T-cell (primary cell): ENCODE measurements around the gene ANO10. TPM values are rescaled to one million over a fixed set of nuclear protein-coding genes. Genes with fewer than 3 reads are reported as not detected.

Experiments
- ATAC-seq, 4 experiments: fragments of 200-7000 bp in 3 of 4; fragments of 150-1000 bp in 1 of 4; cut with Tn5 transposase; replicated peaks in 1 of 4; 1 replicate in 3 of 4; 2 replicates in 1 of 4; pipeline ENCODE4 v1.10.0; 2021; ENCODE audit warnings: moderate library complexity in 3 of 4, mild to moderate bottlenecking in 2 of 4, moderate number of reproducible peaks in 1 of 4
- CTCF ChIA-PET, 2 donors: fragments of 300-600 bp; sonication (Branson Sonifier 250); formaldehyde crosslinking; loops; one replicate each; lab custom pipeline; 2022; ENCODE audit warnings: antibody characterized with exemption in 2 of 2; lab: Charles Lee
- POLR2A ChIA-PET, 2 donors: fragments of 300-600 bp; sonication (Branson Sonifier 250); formaldehyde crosslinking; loops; one replicate each; lab custom pipeline; 2022; ENCODE audit warnings: antibody characterized with exemption in 2 of 2; lab: Charles Lee
- DNase-seq, 35 experiments: peaks; one replicate each; pipeline versions ENCODE4 v3.0.0 to v3.0.0-alpha.2; 2013 to 2023
- H3K27ac ChIP-seq: one replicate; pipeline ENCODE4 v1.5.1; 2013; ENCODE audit warnings: low read length
- H3K27me3 ChIP-seq, 2 experiments: replicated peaks in 1 of 2; 1 replicate in 1 of 2; 2 replicates in 1 of 2; pipeline versions ENCODE4 v1.6.1 to v1.7.0; 2013; ENCODE audit warnings: low read length in 1 of 2, mixed read lengths in 1 of 2; ENCODE audit not compliant: control insufficient read depth in 2 of 2, insufficient read depth in 2 of 2; ENCODE audit errors: extremely low read depth in 1 of 2
- H3K36me3 ChIP-seq, 2 donors: 1 replicate in 1 of 2; 2 replicates in 1 of 2; pipeline versions ENCODE4 v1.6.1 to v1.7.0; 2013; ENCODE audit warnings: low read length in 1 of 2; ENCODE audit not compliant: control insufficient read depth in 2 of 2, insufficient read depth in 1 of 2; ENCODE audit errors: extremely low read depth in 1 of 2
- H3K4me1 ChIP-seq, 2 experiments: 1 replicate in 1 of 2; 2 replicates in 1 of 2; pipeline versions ENCODE4 v1.6.1 to v1.7.0; 2013; ENCODE audit warnings: low read length in 2 of 2, mixed read lengths in 1 of 2; ENCODE audit not compliant: insufficient read depth in 2 of 2, control insufficient read depth in 1 of 2; ENCODE audit errors: extremely low read depth in 1 of 2
- H3K4me3 ChIP-seq, 2 donors: 1 replicate in 1 of 2; 2 replicates in 1 of 2; pipeline versions ENCODE4 v1.5.1 to v1.7.0; 2013; ENCODE audit warnings: mild to moderate bottlenecking in 2 of 2, low read length in 1 of 2, moderate library complexity in 1 of 2; ENCODE audit not compliant: control insufficient read depth in 1 of 2; ENCODE audit errors: extremely low read depth in 1 of 2
- H3K9me3 ChIP-seq: 2 replicates; pipeline ENCODE4 v1.7.0; 2013
- H3K27ac Mint-ChIP-seq, 2 donors: one replicate each; pipeline ENCODE4 v1.8.0; 2020 to 2021; ENCODE audit warnings: mild to moderate bottlenecking in 2 of 2, mixed read lengths in 2 of 2
- H3K27me3 Mint-ChIP-seq, 2 donors: one replicate each; pipeline ENCODE4 v1.8.0; 2021 to 2022; ENCODE audit warnings: mixed read lengths in 2 of 2
- H3K36me3 Mint-ChIP-seq: one replicate; pipeline ENCODE4 v1.8.0; 2021; ENCODE audit warnings: mixed read lengths
- H3K4me1 Mint-ChIP-seq, 3 donors: one replicate each; pipeline ENCODE4 v1.8.0; 2020 to 2022; ENCODE audit warnings: mixed read lengths in 3 of 3, mild to moderate bottlenecking in 1 of 3
- H3K4me3 Mint-ChIP-seq, 3 donors: one replicate each; pipeline ENCODE4 v1.8.0; 2020 to 2022; ENCODE audit warnings: mild to moderate bottlenecking in 3 of 3, mixed read lengths in 3 of 3, moderate library complexity in 3 of 3
- H3K9me3 Mint-ChIP-seq, 3 donors: one replicate each; pipeline ENCODE4 v1.8.0; 2020 to 2022; ENCODE audit warnings: mixed read lengths in 3 of 3
- WGBS: methylation state at CpG from one replicate; pipeline ENCODE4 v1.1.5; 2013; ENCODE audit warnings: missing lambda C conversion rate; ENCODE audit not compliant: insufficient coverage; 5-methylcytosine and 5-hydroxymethylcytosine counted together
- total RNA-seq, 35 experiments: library from RNA in 6 of 35; stranded (reverse) in 6 of 35; fragments of 120-200 nt in 1 of 35; gene quantifications; one replicate each; pipeline versions ENCODE4 v1.2.1 to v1.2.4 and lab custom pipeline; 2013 to 2026

Gene ANO10
- total RNA-seq, 5 donors from 2014 or later (not counting 1 experiment from before 2014, with no cell fraction given) = 8.4 to 12.3 (median 9.4) TPM

GRCh38 chr3:43584043-43584826 lies 37.6 kb downstream of the ANO10 start:
- peak; percentile 55 to 77 (median 72) for ATAC-seq
- CTCF ChIA-PET = no interaction called here
- no peaks in the 10 kb centered on the region for H3K27me3 Mint-ChIP-seq
- 91% methylated on average over 10 of the region's 14 CpGs for WGBS
- peaks cover 10 to 13% (median 11%) of the 10 kb centered on the region in 3 donors for H3K4me1 Mint-ChIP-seq
- H3K27ac Mint-ChIP-seq = no peak overlapping the region
- H3K9me3 Mint-ChIP-seq = no peaks in the 10 kb centered on the region
- Histone ChIP-seq H3K27ac (no peak overlapping the region), H3K36me3 (peaks cover 0 to 2% of the 10 kb centered on the region in 2 donors), H3K9me3 (no peaks in the 10 kb centered on the region), H3K4me3 (no peak overlapping the region), H3K4me1 (no peaks in the 10 kb centered on the region), H3K27me3 (no peaks in the 10 kb centered on the region)
- H3K4me3 Mint-ChIP-seq = no peak overlapping the region
- POLR2A ChIA-PET = no interaction called here
- peaks cover 15% of the 10 kb centered on the region for H3K36me3 Mint-ChIP-seq
- DNase-seq = peak in 5 of 35 experiments; percentile 2 to 27 (median 13)

GRCh38 chr3:43583481-43583880 lies 38.3 kb downstream of the ANO10 start:
- H3K36me3 Mint-ChIP-seq = peaks cover 10% of the 10 kb centered on the region

GRCh38 chr3:43582866-43583265 lies 38.9 kb downstream of the ANO10 start:
- no peaks in the 10 kb centered on the region for H3K9me3 Mint-ChIP-seq
- ATAC-seq = no peak
- Histone ChIP-seq H3K4me3 (no peak overlapping the region), H3K4me1 (no peaks in the 10 kb centered on the region), H3K27me3 (no peaks in the 10 kb centered on the region), H3K36me3 (peaks cover 0 to 2% of the 10 kb centered on the region in 2 donors), H3K9me3 (no peaks in the 10 kb centered on the region), H3K27ac (no peak overlapping the region)
- no peak overlapping the region for H3K27ac Mint-ChIP-seq
- peaks cover 10 to 13% (median 11%) of the 10 kb centered on the region in 3 donors for H3K4me1 Mint-ChIP-seq
- ChIA-PET POLR2A (no interaction called here), CTCF (interaction anchor here in 1 of 2 donors (0.7 kb wide), 1 partner anchor 352 kb away, joined by 3 read pairs; no protein-coding TSS in a partner anchor)
- H3K4me3 Mint-ChIP-seq = no peak overlapping the region
- H3K27me3 Mint-ChIP-seq = no peaks in the 10 kb centered on the region
- H3K36me3 Mint-ChIP-seq = peaks cover 13% of the 10 kb centered on the region
- no CpG with 5 or more reads among the region's 1 CpG for WGBS
- DNase-seq = no peak

More at GRCh38 chr3:43583481-43583880, 38.3 kb downstream of the ANO10 start:
- Histone ChIP-seq H3K4me3 (no peak overlapping the region), H3K9me3 (no peaks in the 10 kb centered on the region), H3K27ac (no peak overlapping the region), H3K4me1 (no peaks in the 10 kb centered on the region), H3K27me3 (no peaks in the 10 kb centered on the region), H3K36me3 (peaks cover 0 to 2% of the 10 kb centered on the region in 2 donors)
- Mint-ChIP-seq H3K4me3 (no peak overlapping the region), H3K4me1 (peaks cover 10 to 13% (median 11%) of the 10 kb centered on the region in 3 donors), H3K9me3 (no peaks in the 10 kb centered on the region), H3K27me3 (no peaks in the 10 kb centered on the region), H3K27ac (peak overlapping the region in 1 of 2 donors; percentile 66)
- 93% methylated on average over 3 of the region's 4 CpGs for WGBS
- DNase-seq (no peak), ATAC-seq (no peak)
- POLR2A ChIA-PET = no interaction called here
- CTCF ChIA-PET = no interaction called here

- H3K4me1 Mint-ChIP-seq = peaks cover 10 to 13% (median 11%) of the 10 kb centered on the region in 3 donors
- Histone ChIP-seq H3K36me3 (peaks cover 0 to 6% of the 10 kb centered on the region in 2 donors), H3K4me3 (no peak overlapping the region), H3K9me3 (no peaks in the 10 kb centered on the region), H3K27ac (no peak overlapping the region), H3K27me3 (no peaks in the 10 kb centered on the region), H3K4me1 (no peaks in the 10 kb centered on the region)
- CTCF ChIA-PET = interaction anchor here in 1 of 2 donors (0.7 kb wide), 1 partner anchor 1068 kb away, joined by 4 read pairs; no protein-coding TSS in a partner anchor
- POLR2A ChIA-PET = no interaction called here
- H3K9me3 Mint-ChIP-seq = no peaks in the 10 kb centered on the region
- H3K4me3 Mint-ChIP-seq = no peak overlapping the region
- DNase-seq (no peak), ATAC-seq (no peak)
- WGBS = no CpG with 5 or more reads among the region's 2 CpGs
- H3K27me3 Mint-ChIP-seq = no peaks in the 10 kb centered on the region
- H3K36me3 Mint-ChIP-seq = peaks cover 24% of the 10 kb centered on the region
- H3K27ac Mint-ChIP-seq = no peak overlapping the region
Observed at GRCh38 chr3:43581343-43581742, 40.5 kb downstream of the ANO10 start.

GRCh38 chr3:43580181-43580580 lies 41.6 kb downstream of the ANO10 start:
- Mint-ChIP-seq H3K4me3 (no peak overlapping the region), H3K27ac (no peak overlapping the region), H3K9me3 (no peaks in the 10 kb centered on the region), H3K27me3 (no peaks in the 10 kb centered on the region), H3K4me1 (peaks cover 10 to 13% (median 11%) of the 10 kb centered on the region in 3 donors), H3K36me3 (peaks cover 31% of the 10 kb centered on the region)
- H3K4me3 ChIP-seq = no peak overlapping the region
- WGBS = 85% methylated on average over 4 of the region's 6 CpGs
- H3K36me3 ChIP-seq = peaks cover 0 to 6% of the 10 kb centered on the region in 2 donors
- H3K27ac ChIP-seq = no peak overlapping the region
- no peaks in the 10 kb centered on the region for H3K4me1 ChIP-seq
- H3K27me3 ChIP-seq = no peaks in the 10 kb centered on the region
- DNase-seq = no peak
- POLR2A ChIA-PET = no interaction called here
- no peak for ATAC-seq
- CTCF ChIA-PET = no interaction called here
- H3K9me3 ChIP-seq = no peaks in the 10 kb centered on the region

GRCh38 chr3:43573576-43573975 lies 48.2 kb downstream of the ANO10 start:
- H3K9me3 Mint-ChIP-seq = no peaks in the 10 kb centered on the region

More at GRCh38 chr3:43573576-43573975, 48.2 kb downstream of the ANO10 start:
- Histone ChIP-seq H3K9me3 (no peaks in the 10 kb centered on the region), H3K4me1 (no peaks in the 10 kb centered on the region), H3K27ac (no peak overlapping the region), H3K27me3 (no peaks in the 10 kb centered on the region), H3K4me3 (no peak overlapping the region), H3K36me3 (peaks cover 0 to 5% of the 10 kb centered on the region in 2 donors)
- no CpG with 5 or more reads among the region's 2 CpGs for WGBS
- ChIA-PET CTCF (no interaction called here), POLR2A (no interaction called here)
- Mint-ChIP-seq H3K4me1 (peaks cover 0 to 7% (median 0%) of the 10 kb centered on the region in 3 donors), H3K27ac (no peak overlapping the region), H3K36me3 (peaks cover 22% of the 10 kb centered on the region), H3K4me3 (no peak overlapping the region), H3K27me3 (no peaks in the 10 kb centered on the region)
- no peak for DNase-seq
- no peak for ATAC-seq
